Cardiac fibroblast (primary cell): ENCODE data around the gene DNAH1.

ENCODE experiments used
- DNase-seq, 2 donors: peaks; one replicate each; pipeline versions ENCODE4 v3.0.0 to v3.0.0-alpha.2; 2010; ENCODE audit warnings: low read depth in 2 of 2
- H3K4me3 ChIP-seq, 2 donors: replicated peaks in 1 of 2; 1 replicate in 1 of 2; 2 replicates in 1 of 2; pipeline ENCODE4 v1.5.1; 2011; ENCODE audit warnings: low read depth in 2 of 2, low read length in 2 of 2, mild to moderate bottlenecking in 2 of 2, moderate library complexity in 1 of 2
- CTCF ChIP-seq: IDR thresholded peaks from one replicate; pipeline ENCODE4 v1.5.1; 2011; ENCODE audit warnings: low read depth, mild to moderate bottlenecking, low read length, inconsistent platforms

Gene DNAH1

GRCh38 chr3:52339612-52340011, 23.5 kb downstream of the DNAH1 start:
- H3K4me3 ChIP-seq, result no peak overlapping the region
- TF ChIP-seq CTCF, result peak; percentile 61
- DNase-seq, result peak; percentile 92 to 93

GRCh38 chr3:52341123-52341522, 25.0 kb downstream of the DNAH1 start:
- DNase-seq, result no peak
- TF ChIP-seq CTCF, result no peak
- H3K4me3 ChIP-seq, result no peak overlapping the region

- DNase-seq, result no peak
- H3K4me3 ChIP-seq, result no peak overlapping the region
- TF ChIP-seq CTCF, result no peak
These were observed 28.0 kb downstream of the DNAH1 start for GRCh38 chr3:52343946-52344600.

- H3K4me3 ChIP-seq, result no peak overlapping the region
- DNase-seq, result peak; percentile 21 to 22
- TF ChIP-seq CTCF, result no peak
These were observed 29.5 kb downstream of the DNAH1 start for GRCh38 chr3:52345521-52346109.

GRCh38 chr3:52346623-52347530, 30.8 kb downstream of the DNAH1 start:
- no peak overlapping the region for H3K4me3 ChIP-seq
- peak; percentile 58 to 65 for DNase-seq
- TF ChIP-seq CTCF, result no peak

- no peak overlapping the region for H3K4me3 ChIP-seq
- DNase-seq, result no peak
- TF ChIP-seq CTCF, result no peak
These were observed 31.9 kb downstream of the DNAH1 start for GRCh38 chr3:52347716-52348635.
